IPS DF 6.9 (cell line): Measurements from ENCODE around the gene COL6A3.
A peak's percentile ranks its signal among the peaks of the same experiment; 100 is the strongest.

Source experiments
- DNase-seq: peaks from one replicate; pipeline ENCODE4 v3.0.0-alpha.2; 2013; ENCODE audit warnings: low read depth, low spot score
- H3K27ac ChIP-seq: one replicate; pipeline ENCODE4 v1.5.1; 2013; ENCODE audit warnings: low read length, control low read depth
- H3K27me3 ChIP-seq: 2 replicates; pipeline ENCODE4 v1.6.1; 2013; ENCODE audit warnings: mild to moderate bottlenecking, low read length; ENCODE audit not compliant: control insufficient read depth, insufficient read depth
- H3K36me3 ChIP-seq: 2 replicates; pipeline ENCODE4 v1.6.1; 2013; ENCODE audit warnings: low read length; ENCODE audit not compliant: control insufficient read depth, insufficient read depth
- H3K4me1 ChIP-seq: 2 replicates; pipeline ENCODE4 v1.6.1; 2013; ENCODE audit warnings: low read length; ENCODE audit not compliant: control insufficient read depth, insufficient read depth
- H3K4me3 ChIP-seq: 2 replicates; pipeline ENCODE4 v1.5.1; 2013; ENCODE audit warnings: mild to moderate bottlenecking, low read length
- H3K9me3 ChIP-seq: 2 replicates; pipeline ENCODE4 v1.6.1; 2013; ENCODE audit warnings: low read length, inconsistent platforms; ENCODE audit not compliant: control insufficient read depth, insufficient read depth
- WGBS: extraction: QIAGEN DNeasy Blood & Tissue Kit; methylation state at CpG from one replicate; pipeline ENCODE4 v1.1.7; 2013; ENCODE audit warnings: mixed read lengths, missing lambda C conversion rate; ENCODE audit not compliant: insufficient read length, insufficient coverage; 5-methylcytosine and 5-hydroxymethylcytosine counted together

The COL6A3 gene

GRCh38 chr2:237297421-237298150, 116.4 kb downstream of the COL6A3 start:
- 0 out of 2 replicates have a peak, but pooled peaks cover 2% of the 10 kb centered on the region for H3K4me1 ChIP-seq
- no peak overlapping the region for H3K4me3 ChIP-seq
- no peak overlapping the region for H3K27ac ChIP-seq
- no peak for DNase-seq
- no CpG with 5 or more reads among the region's 6 CpGs for WGBS
- no peaks in the 10 kb centered on the region; the same call in 1 of the 2 replicates for H3K9me3 ChIP-seq
- H3K36me3 ChIP-seq: no peaks in the 10 kb centered on the region
- H3K27me3 ChIP-seq: no peaks in the 10 kb centered on the region

- H3K27ac ChIP-seq: no peak overlapping the region
Observed at GRCh38 chr2:237296756-237297155, 117.2 kb downstream of the COL6A3 start.

DNA sequence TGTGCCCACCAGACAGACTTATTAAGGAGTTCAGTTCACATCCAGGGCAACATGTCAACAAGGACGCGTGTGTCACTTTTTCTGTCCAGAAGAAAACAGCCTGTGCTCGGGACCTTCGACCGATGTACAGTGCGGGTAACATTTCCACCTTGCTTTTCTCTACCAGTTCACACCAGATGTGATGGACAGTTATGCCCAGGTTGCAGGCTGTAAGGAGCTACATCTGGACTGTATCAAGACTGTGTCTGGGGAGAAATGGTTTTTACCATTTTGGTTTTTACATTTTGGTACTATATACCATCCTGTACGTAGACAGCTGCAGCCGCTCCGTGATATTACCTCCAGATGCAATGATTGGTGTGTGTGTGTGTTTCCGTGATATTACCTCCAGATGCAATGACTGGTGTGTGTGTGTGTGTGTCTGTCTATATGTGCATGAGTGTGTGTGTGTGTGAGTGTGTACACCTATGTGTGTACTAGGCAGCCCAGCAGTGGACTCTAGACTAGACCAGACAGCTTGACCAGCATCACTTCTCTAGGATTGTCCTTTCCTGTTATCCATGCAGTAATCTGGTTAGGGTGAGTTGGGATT, 118.0 kb downstream of the COL6A3 start:
- no CpG with 5 or more reads among the region's 10 CpGs for WGBS
- Histone ChIP-seq H3K27me3 (no peaks in the 10 kb centered on the region), H3K9me3 (no peaks in the 10 kb centered on the region), H3K4me1 (0 out of 2 replicates have a peak, but pooled peaks cover 2% of the 10 kb centered on the region), H3K36me3 (no peaks in the 10 kb centered on the region), H3K4me3 (no peak overlapping the region), H3K27ac (no peak overlapping the region)
- no peak for DNase-seq

More at GRCh38 chr2:237296756-237297155, 117.2 kb downstream of the COL6A3 start:
- no peak for DNase-seq
- Histone ChIP-seq H3K27me3 (no peaks in the 10 kb centered on the region), H3K4me3 (no peak overlapping the region), H3K9me3 (no peaks in the 10 kb centered on the region; the same call in 1 of the 2 replicates), H3K4me1 (0 out of 2 replicates have a peak, but pooled peaks cover 2% of the 10 kb centered on the region), H3K36me3 (no peaks in the 10 kb centered on the region)
- WGBS: no CpG with 5 or more reads among the region's 2 CpGs

GRCh38 chr2:237294460-237294859, 119.5 kb downstream of the COL6A3 start:
- 0 out of 2 replicates have a peak, but pooled peaks cover 2% of the 10 kb centered on the region for H3K4me1 ChIP-seq
- H3K4me3 ChIP-seq: no peak overlapping the region
- no peaks in the 10 kb centered on the region for H3K9me3 ChIP-seq
- no peaks in the 10 kb centered on the region for H3K27me3 ChIP-seq
- H3K36me3 ChIP-seq: no peaks in the 10 kb centered on the region
- DNase-seq: no peak
- no CpG with 5 or more reads among the region's 1 CpG for WGBS
- H3K27ac ChIP-seq: no peak overlapping the region

DNA sequence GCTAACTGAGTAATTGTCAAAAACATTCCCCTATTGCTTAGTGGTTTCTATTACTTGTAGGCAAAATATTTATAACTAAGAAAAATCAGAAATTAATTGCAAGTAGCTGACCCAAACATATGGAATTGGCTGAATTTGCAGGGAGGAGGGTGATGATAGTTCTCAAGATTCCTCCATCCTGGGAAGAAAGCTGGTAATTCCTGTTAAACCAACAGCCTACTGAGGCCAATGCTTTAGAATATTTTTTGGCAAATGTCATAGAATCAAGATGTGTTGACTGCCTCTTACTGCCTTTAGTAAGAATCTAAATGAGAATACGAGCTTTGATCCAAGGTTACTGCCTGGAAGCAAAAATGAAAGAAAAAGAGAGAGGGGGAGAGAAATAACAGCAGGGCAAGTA, 120.0 kb downstream of the COL6A3 start:
- WGBS: no CpG with 5 or more reads among the region's 1 CpG
- Histone ChIP-seq H3K27me3 (no peaks in the 10 kb centered on the region), H3K27ac (no peak overlapping the region), H3K9me3 (no peaks in the 10 kb centered on the region), H3K4me3 (no peak overlapping the region), H3K36me3 (no peaks in the 10 kb centered on the region), H3K4me1 (0 out of 2 replicates have a peak, but pooled peaks cover 2% of the 10 kb centered on the region)
- no peak for DNase-seq

DNA sequence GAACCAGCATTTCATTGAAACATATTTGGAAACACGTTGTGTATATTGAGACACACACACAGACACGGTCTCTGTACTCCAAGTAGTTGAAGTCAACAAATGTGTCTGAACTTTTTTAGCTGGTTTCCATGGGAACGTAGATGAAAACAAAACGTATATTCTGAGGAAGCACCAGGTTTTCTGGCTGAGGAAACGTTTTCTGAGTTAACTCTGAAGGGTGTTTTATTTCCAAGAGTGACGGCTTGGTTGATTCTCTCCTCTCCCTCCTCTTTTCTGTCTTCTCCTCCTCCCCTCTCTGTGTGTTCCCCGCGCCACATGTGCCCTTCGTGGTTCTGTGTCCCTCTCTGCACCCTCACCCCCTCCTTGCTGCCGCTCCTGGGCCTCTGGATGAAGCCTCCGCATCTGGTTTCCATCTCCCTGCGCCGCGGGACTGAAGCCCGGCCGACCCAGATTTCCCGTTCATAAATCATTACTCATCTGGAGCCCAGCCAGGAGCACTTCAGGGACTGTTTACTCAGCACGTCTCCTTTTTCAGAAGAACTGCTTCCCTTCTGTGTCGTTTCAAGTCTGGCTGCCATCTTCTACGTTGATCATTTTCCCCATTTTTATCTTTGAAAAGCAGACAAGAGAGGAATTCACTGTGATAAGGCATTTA, 122.7 kb downstream of the COL6A3 start:
- no CpG with 5 or more reads among the region's 20 CpGs for WGBS
- Histone ChIP-seq H3K4me1 (no peaks in the 10 kb centered on the region), H3K9me3 (no peaks in the 10 kb centered on the region), H3K27me3 (no peaks in the 10 kb centered on the region), H3K36me3 (no peaks in the 10 kb centered on the region), H3K27ac (no peak overlapping the region), H3K4me3 (no peak overlapping the region)
- DNase-seq: peak; percentile 11

DNA sequence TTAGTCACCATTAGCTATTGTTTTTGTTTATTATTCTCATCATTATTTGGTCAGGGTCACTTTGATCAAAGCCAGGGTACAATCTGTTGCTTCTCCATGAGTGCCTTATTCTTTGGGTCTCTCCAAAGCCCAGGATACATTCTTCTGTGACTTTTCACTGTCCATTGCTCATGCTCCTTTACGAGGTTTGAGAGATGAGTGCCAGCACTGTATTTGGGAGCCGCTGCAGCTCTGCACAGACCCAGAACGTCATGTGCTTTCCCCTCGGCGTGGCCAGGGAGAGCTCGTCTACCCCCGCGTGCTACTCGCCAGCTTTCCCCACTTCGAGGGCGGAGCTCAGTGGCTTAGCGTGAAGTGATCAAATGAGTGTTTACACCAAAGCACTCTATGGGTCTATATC, 123.7 kb downstream of the COL6A3 start:
- WGBS: no CpG with 5 or more reads among the region's 12 CpGs
- Histone ChIP-seq H3K36me3 (no peaks in the 10 kb centered on the region), H3K4me3 (no peak overlapping the region), H3K4me1 (no peaks in the 10 kb centered on the region), H3K27me3 (no peaks in the 10 kb centered on the region), H3K9me3 (no peaks in the 10 kb centered on the region), H3K27ac (no peak overlapping the region)
- DNase-seq: no peak

- no peaks in the 10 kb centered on the region for H3K27me3 ChIP-seq
- H3K9me3 ChIP-seq: no peaks in the 10 kb centered on the region
- no peak for DNase-seq
- H3K27ac ChIP-seq: no peak overlapping the region
- H3K4me1 ChIP-seq: no peaks in the 10 kb centered on the region
- no peak overlapping the region for H3K4me3 ChIP-seq
- WGBS: no CpG with 5 or more reads among the region's 7 CpGs
- H3K36me3 ChIP-seq: no peaks in the 10 kb centered on the region
Observed at GRCh38 chr2:237289139-237289538, 124.8 kb downstream of the COL6A3 start.

DNA sequence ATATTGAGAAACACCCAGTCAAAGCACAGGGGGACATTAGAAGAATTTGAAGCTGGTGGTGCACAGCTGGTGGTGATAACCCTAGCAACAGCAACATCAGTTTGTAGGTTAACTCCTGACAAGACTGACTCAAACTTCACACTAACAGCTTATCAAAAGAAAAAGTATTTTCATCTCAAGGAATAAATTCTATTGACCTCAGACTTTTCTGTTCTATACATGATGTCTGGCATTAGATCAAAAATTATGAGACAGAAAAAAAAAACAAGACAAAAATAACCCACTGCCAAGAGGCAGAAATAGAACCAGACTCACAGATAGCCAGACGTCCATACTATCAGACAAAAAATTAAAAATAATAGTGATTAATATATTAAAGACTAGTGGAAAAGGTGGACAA, 126.1 kb downstream of the COL6A3 start:
- Histone ChIP-seq H3K9me3 (no peaks in the 10 kb centered on the region), H3K27ac (no peak overlapping the region), H3K36me3 (no peaks in the 10 kb centered on the region), H3K4me3 (no peak overlapping the region), H3K27me3 (no peaks in the 10 kb centered on the region), H3K4me1 (no peaks in the 10 kb centered on the region)
- DNase-seq: no peak
- WGBS: no CpG with 5 or more reads among the region's 1 CpG

GRCh38 chr2:237283131-237283928, 130.6 kb downstream of the COL6A3 start:
- WGBS: no CpG with 5 or more reads among the region's 4 CpGs
- no peaks in the 10 kb centered on the region for H3K4me1 ChIP-seq
- no peak overlapping the region for H3K27ac ChIP-seq
- no peak overlapping the region for H3K4me3 ChIP-seq
- H3K9me3 ChIP-seq: no peaks in the 10 kb centered on the region
- H3K27me3 ChIP-seq: no peaks in the 10 kb centered on the region
- no peak for DNase-seq
- H3K36me3 ChIP-seq: no peaks in the 10 kb centered on the region
